HPDE6-E6E7 (cell line): ENCODE measurements around the gene IBSP.

Source experiments
- DNase-seq: peaks from one replicate; pipeline ENCODE4 v3.0.0; 2011; ENCODE audit warnings: missing footprints; ENCODE audit errors: extremely low spot score

Gene IBSP

GRCh38 chr4:87838890-87839591 lies 39.7 kb downstream of the IBSP start:
- no peak for DNase-seq

- no peak for DNase-seq
Measured at GRCh38 chr4:87839592-87839946, 40.2 kb downstream of the IBSP start.

GRCh38 chr4:87840149-87840548 lies 40.8 kb downstream of the IBSP start:
- no peak for DNase-seq

GRCh38 chr4:87843936-87844335 lies 44.6 kb downstream of the IBSP start:
- no peak for DNase-seq

GRCh38 chr4:87844452-87844851 lies 45.1 kb downstream of the IBSP start:
- no peak for DNase-seq

GRCh38 chr4:87846226-87846625 lies 46.9 kb downstream of the IBSP start:
- no peak for DNase-seq

- DNase-seq, result peak; percentile 41
Measured at GRCh38 chr4:87848622-87849351, 49.4 kb downstream of the IBSP start.

- DNase-seq, result no peak
Measured at GRCh38 chr4:87849612-87850011, 50.3 kb downstream of the IBSP start.

GRCh38 chr4:87851332-87851731 lies 52.0 kb downstream of the IBSP start:
- DNase-seq, result no peak

GRCh38 chr4:87851953-87852352 lies 52.6 kb downstream of the IBSP start:
- no peak for DNase-seq

- DNase-seq, result peak; percentile 12
Measured at GRCh38 chr4:87853108-87853507, 53.8 kb downstream of the IBSP start.

- no peak for DNase-seq
Measured at GRCh38 chr4:87853891-87854290, 54.5 kb downstream of the IBSP start.

GRCh38 chr4:87855559-87855958 lies 56.2 kb downstream of the IBSP start:
- DNase-seq, result no peak

- DNase-seq, result no peak
Measured at GRCh38 chr4:87856816-87857215, 57.5 kb downstream of the IBSP start.

GRCh38 chr4:87857789-87858188 lies 58.4 kb downstream of the IBSP start:
- no peak for DNase-seq
